ENCODE data around the gene PHF14. TPM values are rescaled to one million over a fixed set of nuclear protein-coding genes. Genes with fewer than 3 reads are reported as not detected.
A peak's percentile ranks its signal among the peaks of the same experiment; 100 is the strongest.

Gene PHF14
- total RNA-seq, 1 experiment from 2014 or later: 26.4 TPM

DNA sequence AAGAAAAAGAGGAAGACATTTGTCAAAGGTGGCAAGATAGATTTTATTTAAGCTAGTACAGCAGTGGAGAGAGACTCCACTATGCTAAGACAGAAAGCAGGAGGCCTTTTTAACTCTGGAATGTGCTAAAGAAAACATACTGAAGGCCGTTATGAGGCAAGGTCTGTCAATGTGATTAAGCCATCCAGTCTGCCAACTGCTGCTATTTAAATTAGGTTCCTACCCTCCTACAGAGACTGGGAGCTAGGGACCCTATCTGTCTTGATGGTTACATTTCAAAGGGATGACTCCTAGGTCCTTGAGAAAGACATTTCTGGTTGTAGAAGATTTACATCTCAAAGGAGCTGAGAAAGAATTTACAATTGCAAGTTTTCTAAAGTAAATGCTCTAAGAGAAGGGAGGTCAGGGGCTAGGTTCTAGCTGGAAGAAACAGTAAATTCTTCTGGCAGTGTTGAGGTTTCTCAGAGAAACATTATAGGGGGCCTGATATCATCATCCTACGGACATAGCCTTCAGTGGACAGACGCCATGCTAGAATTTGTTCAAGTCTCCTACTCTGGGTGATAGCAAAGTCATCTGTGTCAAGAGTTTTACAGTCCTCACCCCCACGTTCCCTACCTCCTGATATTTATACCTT lies 211.6 kb downstream of the PHF14 start:
- H3K4me3 ChIP-seq (ENCODE audit: insufficient read depth, low read depth, low read length): no peak overlapping the region
- DNase-seq: peak; percentile 33
- H3K36me3 ChIP-seq (replicated peaks; ENCODE audit: control insufficient read depth, insufficient read depth, low read length): no peaks in the 10 kb centered on the region
- peaks cover 43% of the 10 kb centered on the region for H3K27me3 ChIP-seq (ENCODE audit: control insufficient read depth, insufficient read depth, low read length)

DNA sequence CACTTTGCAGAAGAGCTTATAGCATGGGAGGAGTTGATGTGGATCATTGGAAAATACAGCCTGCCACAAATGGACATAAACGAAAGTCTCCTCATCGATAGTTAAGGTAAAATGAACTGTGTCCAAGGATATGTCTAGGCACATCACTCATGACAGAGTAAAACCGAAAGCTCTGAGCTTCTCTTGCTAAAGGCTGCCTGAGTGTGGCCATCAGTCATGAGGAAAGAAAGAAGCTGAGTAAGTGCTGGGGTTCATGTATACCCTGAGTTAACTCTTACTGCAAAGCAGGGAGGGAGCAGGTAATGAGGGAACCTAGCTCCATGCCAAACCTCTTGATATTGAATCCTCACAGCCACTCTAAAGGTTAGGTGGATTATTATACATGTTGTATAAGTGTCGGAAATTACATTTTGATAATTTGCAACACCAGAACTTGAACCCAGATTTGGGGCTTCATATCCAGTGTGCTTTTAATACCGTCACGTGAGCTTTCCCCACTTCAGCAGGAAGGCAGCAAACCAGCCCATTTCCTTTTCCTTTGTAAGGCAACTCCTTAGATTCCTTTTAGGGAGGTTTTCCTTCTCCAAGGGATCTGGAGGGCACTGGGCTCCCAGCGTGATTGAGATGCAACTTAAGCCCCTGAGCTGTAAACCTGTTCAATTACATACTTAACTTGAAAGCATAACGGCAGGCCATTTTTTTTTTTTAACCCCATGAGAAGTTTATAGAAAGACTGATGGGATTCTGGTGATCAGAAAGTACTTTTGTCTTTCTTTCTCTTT lies 215.0 kb downstream of the PHF14 start:
- H3K36me3 ChIP-seq (replicated peaks; ENCODE audit: control insufficient read depth, insufficient read depth, low read length): no peaks in the 10 kb centered on the region
- peaks cover 33% of the 10 kb centered on the region for H3K27me3 ChIP-seq (ENCODE audit: control insufficient read depth, insufficient read depth, low read length)
- H3K4me3 ChIP-seq (ENCODE audit: insufficient read depth, low read depth, low read length): no peak overlapping the region
- peak; percentile 13 for DNase-seq

DNA sequence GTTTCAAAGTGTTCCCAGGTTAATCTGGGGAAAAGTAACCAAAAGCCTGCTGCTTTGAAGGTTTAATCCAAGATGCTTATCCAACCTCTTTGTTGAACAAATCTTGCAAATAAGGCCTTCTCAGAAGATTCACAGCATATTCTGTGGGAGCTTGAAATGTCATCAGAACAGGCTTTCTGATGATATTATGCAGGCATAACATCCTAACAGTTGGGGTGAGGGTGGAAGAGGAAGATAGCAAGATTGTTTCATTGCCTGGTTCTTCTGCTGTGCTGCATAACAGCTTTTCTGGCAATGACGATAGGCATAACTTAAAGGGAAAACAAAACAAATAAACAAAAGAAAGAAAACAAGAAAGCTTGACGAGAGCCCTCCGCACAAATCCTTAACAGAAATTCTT lies 217.4 kb downstream of the PHF14 start:
- no peak for DNase-seq
- Histone ChIP-seq H3K27me3 (ENCODE audit: control insufficient read depth, insufficient read depth, low read length) (peaks cover 24% of the 10 kb centered on the region), H3K36me3 (replicated peaks; ENCODE audit: control insufficient read depth, insufficient read depth, low read length) (no peaks in the 10 kb centered on the region), H3K4me3 (ENCODE audit: insufficient read depth, low read depth, low read length) (no peak overlapping the region)

DNA sequence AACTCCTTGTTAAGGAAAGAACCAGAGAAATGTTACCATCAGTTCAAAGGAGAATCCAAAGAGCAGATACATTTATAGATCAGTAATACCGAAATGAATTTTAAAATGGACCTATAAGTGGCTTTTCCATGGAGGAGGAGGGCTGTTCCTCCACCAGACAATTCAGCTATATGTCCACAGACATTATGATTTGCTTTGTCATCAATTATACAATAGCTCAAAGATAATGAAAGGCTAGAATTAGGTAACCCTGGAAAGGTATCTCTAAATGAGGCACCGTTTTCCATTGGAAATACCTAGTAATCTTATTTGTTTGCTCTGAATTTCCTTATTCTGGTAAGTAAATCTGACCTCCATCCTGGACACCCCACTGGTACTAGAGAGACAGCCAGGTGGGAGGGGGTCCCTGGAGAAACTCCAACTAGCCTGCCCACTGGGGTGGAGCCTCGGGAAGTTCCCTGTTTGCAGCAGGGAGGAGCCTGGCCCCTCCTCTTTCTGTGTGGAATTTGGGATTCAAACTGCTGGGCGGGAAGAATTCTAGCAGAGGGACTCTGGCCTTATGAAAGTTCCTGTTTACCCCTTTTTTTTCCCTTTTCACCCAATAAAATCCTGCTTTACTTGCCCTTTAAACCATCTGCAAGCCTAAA lies 218.0 kb downstream of the PHF14 start:
- no peaks in the 10 kb centered on the region for H3K36me3 ChIP-seq (replicated peaks; ENCODE audit: control insufficient read depth, insufficient read depth, low read length)
- peak; percentile 51 for DNase-seq
- H3K4me3 ChIP-seq (ENCODE audit: insufficient read depth, low read depth, low read length): no peak overlapping the region
- H3K27me3 ChIP-seq (ENCODE audit: control insufficient read depth, insufficient read depth, low read length): peaks cover 18% of the 10 kb centered on the region

DNA sequence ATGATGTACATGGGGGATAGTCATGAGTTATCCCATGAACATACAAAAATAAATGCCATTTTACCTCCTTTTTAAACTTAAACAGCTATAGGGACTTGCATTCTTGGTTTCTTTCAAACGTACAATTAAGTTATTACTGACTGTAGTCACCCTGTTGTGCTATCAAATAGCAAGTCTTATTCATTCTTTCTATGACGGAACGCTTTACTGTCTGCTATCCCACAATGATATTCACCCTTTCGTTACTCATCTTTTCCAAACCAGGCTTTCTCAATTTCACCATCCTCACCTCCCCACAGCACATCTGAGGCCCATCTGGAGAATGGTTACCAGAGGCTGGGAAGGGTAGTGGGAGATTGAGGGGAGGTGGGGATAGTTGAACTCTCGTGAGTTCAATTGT lies 218.8 kb downstream of the PHF14 start:
- H3K4me3 ChIP-seq (ENCODE audit: insufficient read depth, low read depth, low read length): peak overlapping the region; percentile 25; the same call in 1 of the 2 replicates
- DNase-seq: no peak
- peaks cover 10% of the 10 kb centered on the region; the same call in 1 of the 2 replicates for H3K27me3 ChIP-seq (ENCODE audit: control insufficient read depth, insufficient read depth, low read length)
- H3K36me3 ChIP-seq (replicated peaks; ENCODE audit: control insufficient read depth, insufficient read depth, low read length): no peaks in the 10 kb centered on the region

DNA sequence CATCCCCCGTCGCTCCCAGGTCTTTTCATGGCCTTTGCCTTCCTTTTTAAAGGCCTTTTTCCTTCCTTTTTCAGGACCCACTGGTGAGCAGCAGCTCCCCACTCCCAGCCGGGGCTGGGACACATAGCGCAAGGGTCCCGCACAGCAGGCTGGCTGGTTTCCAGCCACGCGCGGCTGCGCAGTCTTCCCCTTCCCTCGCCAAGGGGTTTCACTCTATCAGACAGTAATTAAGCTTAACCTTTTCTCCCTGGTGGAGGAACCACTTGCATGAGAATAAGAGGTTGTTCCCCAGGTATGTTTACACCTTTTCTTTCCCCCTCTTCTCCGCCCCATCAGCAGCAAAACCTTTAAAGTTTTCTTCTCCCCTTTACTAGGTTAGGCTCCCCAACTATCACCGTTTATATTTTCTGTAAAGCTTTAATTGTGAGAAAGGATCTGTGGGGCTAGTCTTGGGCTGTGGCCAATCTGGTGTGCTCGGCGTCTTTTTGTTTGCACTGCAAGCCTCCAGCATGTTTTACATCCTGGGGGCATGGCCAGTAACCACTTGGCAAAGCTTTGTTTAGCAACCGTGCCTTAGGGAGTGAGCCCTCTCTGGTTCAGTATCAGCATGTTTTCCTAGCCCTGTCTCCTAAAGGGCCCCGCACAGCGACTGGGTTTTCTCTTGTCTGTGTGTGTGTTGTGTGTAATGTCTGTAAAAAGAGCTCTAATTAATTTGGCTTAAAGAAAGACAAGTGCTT lies 219.6 kb downstream of the PHF14 start:
- Histone ChIP-seq H3K36me3 (replicated peaks; ENCODE audit: control insufficient read depth, insufficient read depth, low read length) (no peaks in the 10 kb centered on the region), H3K4me3 (ENCODE audit: insufficient read depth, low read depth, low read length) (peak overlapping the region; percentile 25; the same call in 1 of the 2 replicates), H3K27me3 (ENCODE audit: control insufficient read depth, insufficient read depth, low read length) (peaks cover 5% of the 10 kb centered on the region; the same call in 1 of the 2 replicates)
- DNase-seq: peak; percentile 37

DNA sequence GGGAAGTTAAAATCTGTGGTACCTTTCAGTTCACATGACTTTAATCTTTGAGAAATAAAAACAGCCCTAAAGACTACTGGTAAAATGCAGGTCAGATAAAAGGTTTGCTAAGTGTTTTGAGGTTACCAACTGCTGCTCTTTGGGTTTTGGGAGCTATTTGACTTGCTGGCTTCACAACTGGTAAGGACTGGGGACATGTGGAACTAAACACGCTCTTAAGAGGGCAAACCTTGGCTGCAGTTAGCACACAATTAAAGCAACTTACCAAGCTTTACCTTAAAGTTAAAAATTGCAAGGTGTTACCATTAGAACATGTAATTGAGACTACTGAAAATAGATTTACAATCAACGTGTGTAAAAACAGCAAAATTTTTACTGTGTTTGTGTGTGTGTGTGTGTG lies 220.2 kb downstream of the PHF14 start:
- DNase-seq: no peak
- peaks cover 1% of the 10 kb centered on the region; the same call in 1 of the 2 replicates for H3K27me3 ChIP-seq (ENCODE audit: control insufficient read depth, insufficient read depth, low read length)
- H3K36me3 ChIP-seq (replicated peaks; ENCODE audit: control insufficient read depth, insufficient read depth, low read length): no peaks in the 10 kb centered on the region
- H3K4me3 ChIP-seq (ENCODE audit: insufficient read depth, low read depth, low read length): no peak overlapping the region

DNA sequence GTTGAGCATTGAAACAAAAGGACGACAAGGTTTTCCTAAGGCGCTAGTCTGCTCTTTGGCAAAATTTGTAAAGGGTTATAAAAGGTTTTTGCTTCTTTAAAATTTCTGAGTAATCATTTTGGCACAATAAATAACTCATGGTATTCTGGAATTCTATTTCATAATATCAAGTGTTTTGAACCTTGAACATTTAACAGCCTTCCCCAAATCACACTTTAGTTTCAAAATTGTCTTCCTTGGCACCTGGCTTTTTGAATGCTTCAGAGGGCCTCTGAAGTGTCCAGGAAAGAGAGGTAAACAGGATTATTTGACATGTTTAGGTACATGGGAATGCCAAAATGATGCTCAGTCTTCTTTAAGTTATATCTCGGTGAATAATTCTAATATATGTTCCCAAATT lies 220.8 kb downstream of the PHF14 start:
- no peaks in the 10 kb centered on the region for H3K36me3 ChIP-seq (replicated peaks; ENCODE audit: control insufficient read depth, insufficient read depth, low read length)

DNA sequence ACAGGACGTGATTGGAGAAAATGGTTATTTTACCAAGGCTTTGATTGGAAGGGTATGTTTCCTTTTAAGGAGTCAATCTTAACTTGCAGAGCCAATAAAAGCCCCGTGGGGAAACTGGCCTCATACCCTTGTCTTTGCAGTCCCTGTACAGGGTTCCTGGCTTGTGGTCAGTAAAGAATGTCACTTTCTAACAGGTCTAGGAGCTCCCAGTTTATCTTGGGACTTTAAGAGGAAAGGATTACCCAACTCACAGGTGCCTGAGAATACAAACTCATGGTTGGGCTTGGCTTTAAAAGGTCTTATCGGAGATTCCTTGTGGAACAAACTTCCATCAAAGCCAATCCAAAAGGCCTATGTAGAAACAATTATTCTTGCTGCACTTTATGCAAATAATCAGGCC lies 221.8 kb downstream of the PHF14 start:
- Histone ChIP-seq H3K4me3 (ENCODE audit: insufficient read depth, low read depth, low read length) (no peak overlapping the region), H3K27me3 (ENCODE audit: control insufficient read depth, insufficient read depth, low read length) (peaks cover 1% of the 10 kb centered on the region; the same call in 1 of the 2 replicates), H3K36me3 (replicated peaks; ENCODE audit: control insufficient read depth, insufficient read depth, low read length) (no peaks in the 10 kb centered on the region)
- DNase-seq: no peak

More for the DNA sequence above, 220.8 kb downstream of the PHF14 start:
- Histone ChIP-seq H3K27me3 (ENCODE audit: control insufficient read depth, insufficient read depth, low read length) (peaks cover 1% of the 10 kb centered on the region; the same call in 1 of the 2 replicates), H3K4me3 (ENCODE audit: insufficient read depth, low read depth, low read length) (no peak overlapping the region)
- DNase-seq: no peak

DNA sequence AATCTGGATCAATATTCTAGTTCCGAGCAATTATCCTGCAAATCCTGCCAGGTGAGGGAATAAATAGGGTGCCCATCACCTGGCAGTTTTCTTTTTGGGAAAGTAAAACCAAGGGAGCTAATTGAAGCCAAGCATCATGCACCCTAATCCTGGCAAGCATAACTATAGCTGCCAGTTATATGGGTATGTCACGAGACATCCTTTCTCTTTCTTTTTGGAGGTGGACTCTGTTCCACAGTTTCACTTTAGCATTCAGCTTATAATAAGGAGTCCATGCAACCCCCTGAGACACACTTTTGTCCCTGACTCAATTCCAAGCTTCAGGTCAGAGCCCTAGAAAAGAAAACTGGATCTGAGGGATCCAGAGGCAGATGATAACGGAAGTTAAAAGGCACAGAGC lies 222.5 kb downstream of the PHF14 start:
- H3K4me3 ChIP-seq (ENCODE audit: insufficient read depth, low read depth, low read length): no peak overlapping the region
- DNase-seq: no peak
- peaks cover 1% of the 10 kb centered on the region; the same call in 1 of the 2 replicates for H3K27me3 ChIP-seq (ENCODE audit: control insufficient read depth, insufficient read depth, low read length)
- H3K36me3 ChIP-seq (replicated peaks; ENCODE audit: control insufficient read depth, insufficient read depth, low read length): no peaks in the 10 kb centered on the region

DNA sequence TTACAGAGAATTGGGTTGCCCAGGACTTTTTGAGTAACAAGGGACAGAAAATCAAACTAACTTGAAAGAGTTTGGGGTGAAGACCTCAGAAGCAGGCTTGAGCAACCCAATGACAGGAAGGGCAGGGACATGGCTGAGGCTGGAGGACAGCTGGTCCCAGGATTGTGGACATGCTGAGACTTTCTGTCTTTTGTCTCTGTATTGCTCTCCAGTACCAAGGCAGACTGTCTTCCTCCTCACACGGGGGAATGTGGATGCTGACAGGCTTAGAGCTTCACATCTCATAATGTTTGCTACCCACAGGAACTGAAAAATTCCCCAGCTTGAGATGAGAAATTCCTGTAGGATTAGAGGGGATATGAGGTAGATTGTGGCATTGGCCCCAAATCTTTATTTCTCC lies 229.6 kb downstream of the PHF14 start:
- no peak overlapping the region for H3K4me3 ChIP-seq (ENCODE audit: insufficient read depth, low read depth, low read length)
- no peaks in the 10 kb centered on the region for H3K36me3 ChIP-seq (replicated peaks; ENCODE audit: control insufficient read depth, insufficient read depth, low read length)
- no peaks in the 10 kb centered on the region for H3K27me3 ChIP-seq (ENCODE audit: control insufficient read depth, insufficient read depth, low read length)
- DNase-seq: no peak

DNA sequence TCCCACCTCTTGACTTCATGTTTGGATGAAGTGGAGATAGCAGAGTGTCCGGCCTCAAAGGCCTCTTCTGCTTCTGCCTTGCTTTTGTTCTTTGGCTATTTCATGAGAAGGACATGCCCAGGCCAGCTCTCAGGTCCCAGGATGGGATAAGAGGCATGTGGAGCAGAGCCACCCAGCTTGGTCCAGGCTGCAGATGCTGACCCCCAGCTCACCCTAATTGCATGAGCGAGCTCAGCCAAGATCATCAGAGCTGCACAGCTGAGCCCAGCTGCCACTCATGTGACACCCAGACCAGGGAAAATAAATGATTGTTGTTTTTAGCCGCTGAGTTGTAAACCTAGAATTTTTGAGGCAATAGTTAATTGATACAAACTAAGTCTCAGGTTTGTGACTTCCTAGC lies 230.0 kb downstream of the PHF14 start:
- Histone ChIP-seq H3K36me3 (replicated peaks; ENCODE audit: control insufficient read depth, insufficient read depth, low read length) (no peaks in the 10 kb centered on the region), H3K27me3 (ENCODE audit: control insufficient read depth, insufficient read depth, low read length) (no peaks in the 10 kb centered on the region), H3K4me3 (ENCODE audit: insufficient read depth, low read depth, low read length) (no peak overlapping the region)
- no peak for DNase-seq

DNA sequence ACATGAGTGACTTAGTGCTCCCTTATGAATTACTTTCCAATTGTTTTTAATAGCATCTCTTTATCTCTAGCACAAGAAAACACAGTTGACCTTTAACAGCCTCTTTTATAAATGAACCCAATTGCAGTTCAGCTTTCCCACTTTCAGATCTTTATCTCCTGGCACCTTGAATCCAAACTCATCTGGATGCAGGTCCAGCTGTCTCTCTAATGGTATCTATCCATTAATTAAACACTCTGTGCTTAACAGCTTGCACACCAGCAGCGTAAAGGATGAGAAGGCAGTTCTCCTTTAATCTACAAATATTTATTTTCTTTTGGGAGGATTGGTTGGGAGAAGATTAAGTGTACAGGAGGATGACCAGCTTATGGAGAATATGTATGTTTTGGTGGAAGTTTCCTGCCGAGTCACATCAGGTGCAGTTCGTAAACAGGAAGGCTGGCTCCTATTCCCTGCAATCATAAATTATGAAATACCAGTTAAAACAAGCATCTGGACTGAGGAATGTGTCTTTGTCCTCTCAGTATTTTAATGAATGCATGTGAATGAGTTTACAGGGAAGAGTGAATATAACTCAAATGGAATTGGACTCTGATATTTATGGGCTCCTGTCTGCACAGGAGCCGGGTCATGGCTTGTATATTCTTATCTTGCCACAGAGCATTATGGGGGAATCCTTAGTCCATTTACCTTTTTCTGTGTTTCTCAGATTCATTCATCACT lies 232.7 kb downstream of the PHF14 start:
- DNase-seq: no peak
- no peaks in the 10 kb centered on the region for H3K27me3 ChIP-seq (ENCODE audit: control insufficient read depth, insufficient read depth, low read length)
- H3K4me3 ChIP-seq (ENCODE audit: insufficient read depth, low read depth, low read length): no peak overlapping the region
- no peaks in the 10 kb centered on the region for H3K36me3 ChIP-seq (replicated peaks; ENCODE audit: control insufficient read depth, insufficient read depth, low read length)

DNA sequence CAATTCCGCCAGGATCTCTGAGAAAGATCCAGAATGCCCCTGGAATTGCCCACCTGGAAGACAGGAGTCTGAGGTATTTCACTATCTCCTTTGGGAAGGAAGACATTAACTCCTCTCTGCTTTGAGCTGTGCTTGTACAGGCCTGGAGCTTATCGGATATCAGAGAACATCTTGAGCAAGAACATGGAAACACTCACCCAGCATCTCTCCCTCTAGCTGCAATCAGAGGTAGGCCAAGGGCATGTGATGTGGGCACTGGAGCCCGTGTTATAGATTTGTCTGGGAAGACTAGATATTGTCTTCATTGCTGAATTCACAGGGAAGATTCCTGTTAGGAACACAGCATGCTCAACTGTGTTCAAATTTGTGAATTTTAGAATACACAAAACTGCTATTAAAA lies 233.9 kb downstream of the PHF14 start:
- DNase-seq: no peak
- H3K36me3 ChIP-seq (replicated peaks; ENCODE audit: control insufficient read depth, insufficient read depth, low read length): no peaks in the 10 kb centered on the region
- H3K4me3 ChIP-seq (ENCODE audit: insufficient read depth, low read depth, low read length): no peak overlapping the region
- H3K27me3 ChIP-seq (ENCODE audit: control insufficient read depth, insufficient read depth, low read length): no peaks in the 10 kb centered on the region

Measured in H7 (cell line).